HEK293 (cell line): ENCODE results near the gene LRRFIP1.

ENCODE experiments used
- BCL11B ChIP-seq: fragments of 450-650 bp; formaldehyde crosslinking; IDR thresholded peaks from 2 replicates; pipeline ENCODE4 v1.5.1; 2016; ENCODE audit warnings: low read depth, missing biosample characterization, missing genetic modification characterization
- EGR2 ChIP-seq: fragments of 450-650 bp; formaldehyde crosslinking; IDR thresholded peaks from 2 replicates; pipeline ENCODE4 v1.5.1; 2016; ENCODE audit warnings: low read depth, missing biosample characterization, missing genetic modification characterization
- FEZF1 ChIP-seq: fragments of 450-650 bp; formaldehyde crosslinking; IDR thresholded peaks from 2 replicates; pipeline ENCODE4 v1.5.1; 2016; ENCODE audit warnings: missing biosample characterization, missing genetic modification characterization
- GLIS1 ChIP-seq: fragments of 450-650 bp; formaldehyde crosslinking; IDR thresholded peaks from 2 replicates; pipeline ENCODE4 v1.5.1; 2016; ENCODE audit warnings: missing biosample characterization, missing genetic modification characterization
- KLF1 ChIP-seq: fragments of 450-650 bp; formaldehyde crosslinking; IDR thresholded peaks from 2 replicates; pipeline ENCODE4 v1.5.1; 2016; ENCODE audit warnings: missing biosample characterization, missing genetic modification characterization
- KLF9 ChIP-seq: fragments of 450-650 bp; formaldehyde crosslinking; IDR thresholded peaks from 2 replicates; pipeline ENCODE4 v1.5.1; 2016; ENCODE audit warnings: missing biosample characterization, missing genetic modification characterization, low read depth
- SP7 ChIP-seq: fragments of 450-650 bp; formaldehyde crosslinking; IDR thresholded peaks from 2 replicates; pipeline ENCODE4 v1.5.1; 2016; ENCODE audit warnings: missing biosample characterization, missing genetic modification characterization
- TRIM28 ChIP-seq: IDR thresholded peaks from 2 replicates; pipeline ENCODE4 v1.6.1; 2011; ENCODE audit warnings: low read length, control low read depth, borderline replicate concordance
- YY2 ChIP-seq: fragments of 450-650 bp; formaldehyde crosslinking; IDR thresholded peaks from 2 replicates; pipeline ENCODE4 v1.5.1; 2016; ENCODE audit warnings: missing biosample characterization, missing genetic modification characterization
- ZBTB1 ChIP-seq: fragments of 450-650 bp; formaldehyde crosslinking; IDR thresholded peaks from 2 replicates; pipeline ENCODE4 v1.5.1; 2016; ENCODE audit warnings: missing biosample characterization, missing genetic modification characterization
- ZEB2 ChIP-seq: fragments of 450-650 bp; formaldehyde crosslinking; IDR thresholded peaks from 2 replicates; pipeline ENCODE4 v1.5.1; 2016; ENCODE audit warnings: missing biosample characterization, missing genetic modification characterization
- ZFP69B ChIP-seq: fragments of 450-650 bp; formaldehyde crosslinking; IDR thresholded peaks from 2 replicates; pipeline ENCODE4 v1.5.1; 2016; ENCODE audit warnings: missing biosample characterization, missing genetic modification characterization
- ZNF133 ChIP-seq: fragments of 450-650 bp; formaldehyde crosslinking; IDR thresholded peaks from 2 replicates; pipeline ENCODE4 v1.5.1; 2016; ENCODE audit warnings: missing biosample characterization, missing genetic modification characterization
- ZNF16 ChIP-seq: fragments of 450-650 bp; formaldehyde crosslinking; IDR thresholded peaks from 2 replicates; pipeline ENCODE4 v1.5.1; 2016; ENCODE audit warnings: low read depth, missing biosample characterization, missing genetic modification characterization
- ZNF169 ChIP-seq: fragments of 450-650 bp; formaldehyde crosslinking; IDR thresholded peaks from 2 replicates; pipeline ENCODE4 v1.5.1; 2016; ENCODE audit warnings: missing biosample characterization, missing genetic modification characterization
- ZNF174 ChIP-seq: fragments of 450-650 bp; formaldehyde crosslinking; IDR thresholded peaks from 2 replicates; pipeline ENCODE4 v1.5.0; 2017; ENCODE audit warnings: missing biosample characterization, mild to moderate bottlenecking, missing genetic modification characterization
- ZNF221 ChIP-seq: fragments of 450-650 bp; formaldehyde crosslinking; IDR thresholded peaks from 2 replicates; pipeline ENCODE4 v1.5.1; 2017; ENCODE audit warnings: missing biosample characterization, missing genetic modification characterization, borderline replicate concordance
- ZNF239 ChIP-seq: fragments of 450-650 bp; formaldehyde crosslinking; IDR thresholded peaks from 2 replicates; pipeline ENCODE4 v1.5.1; 2016; ENCODE audit warnings: missing biosample characterization, missing genetic modification characterization
- ZNF248 ChIP-seq: fragments of 450-650 bp; formaldehyde crosslinking; IDR thresholded peaks from 2 replicates; pipeline ENCODE4 v1.5.1; 2017; ENCODE audit warnings: missing biosample characterization, missing genetic modification characterization
- ZNF266 ChIP-seq: fragments of 450-650 bp; formaldehyde crosslinking; IDR thresholded peaks from 2 replicates; pipeline ENCODE4 v1.5.1; 2016; ENCODE audit warnings: missing biosample characterization, missing genetic modification characterization, low read depth
- ZNF311 ChIP-seq: fragments of 450-650 bp; formaldehyde crosslinking; IDR thresholded peaks from 2 replicates; pipeline ENCODE4 v1.5.1; 2017; ENCODE audit warnings: missing biosample characterization, missing genetic modification characterization, borderline replicate concordance
- ZNF335 ChIP-seq: fragments of 450-650 bp; formaldehyde crosslinking; conservative IDR thresholded peaks from 2 replicates; pipeline ENCODE4 v1.5.1; 2016; ENCODE audit warnings: missing biosample characterization, missing genetic modification characterization
- ZNF404 ChIP-seq: fragments of 450-650 bp; formaldehyde crosslinking; IDR thresholded peaks from 2 replicates; pipeline ENCODE4 v1.5.1; 2017; ENCODE audit warnings: missing biosample characterization, missing genetic modification characterization
- ZNF433 ChIP-seq: fragments of 450-650 bp; formaldehyde crosslinking; IDR thresholded peaks from 2 replicates; pipeline ENCODE4 v1.5.1; 2016; ENCODE audit warnings: missing biosample characterization, missing genetic modification characterization, low read depth
- ZNF521 ChIP-seq: fragments of 450-650 bp; formaldehyde crosslinking; IDR thresholded peaks from 2 replicates; pipeline ENCODE4 v1.5.1; 2017; ENCODE audit warnings: missing biosample characterization, mild to moderate bottlenecking, missing genetic modification characterization
- ZNF548 ChIP-seq: fragments of 450-650 bp; formaldehyde crosslinking; IDR thresholded peaks from 2 replicates; pipeline ENCODE4 v1.5.1; 2016; ENCODE audit warnings: missing biosample characterization, missing genetic modification characterization
- ZNF600 ChIP-seq: fragments of 450-650 bp; formaldehyde crosslinking; IDR thresholded peaks from 2 replicates; pipeline ENCODE4 v1.5.1; 2016; ENCODE audit warnings: missing biosample characterization, missing genetic modification characterization
- ZNF707 ChIP-seq: fragments of 450-650 bp; formaldehyde crosslinking; IDR thresholded peaks from 2 replicates; pipeline ENCODE4 v1.5.1; 2016; ENCODE audit warnings: missing biosample characterization, missing genetic modification characterization
- ZNF776 ChIP-seq: fragments of 450-650 bp; formaldehyde crosslinking; IDR thresholded peaks from 2 replicates; pipeline ENCODE4 v1.5.0; 2017; ENCODE audit warnings: missing biosample characterization, missing genetic modification characterization, borderline replicate concordance
- TF ChIP-seq, protein P1 (sequence below): fragments of 450-650 bp; formaldehyde crosslinking; IDR thresholded peaks from 2 replicates; pipeline ENCODE4 v1.5.1; 2016; ENCODE audit warnings: missing biosample characterization, missing genetic modification characterization
- TF ChIP-seq, protein P2 (sequence below): fragments of 450-650 bp; formaldehyde crosslinking; IDR thresholded peaks from 2 replicates; pipeline ENCODE4; 2016; ENCODE audit warnings: missing biosample characterization, missing genetic modification characterization
- TF ChIP-seq, protein P3 (sequence below): fragments of 450-650 bp; formaldehyde crosslinking; IDR thresholded peaks from 2 replicates; pipeline ENCODE4 v1.5.1; 2016; ENCODE audit warnings: missing biosample characterization, missing genetic modification characterization
- TF ChIP-seq, protein P4 (sequence below): fragments of 450-650 bp; formaldehyde crosslinking; IDR thresholded peaks from 2 replicates; pipeline ENCODE4 v1.5.1; 2017; ENCODE audit warnings: missing biosample characterization, mild to moderate bottlenecking, missing genetic modification characterization, moderate library complexity
- TF ChIP-seq, protein P5 (sequence below): fragments of 450-650 bp; formaldehyde crosslinking; IDR thresholded peaks from 2 replicates; pipeline ENCODE4 v1.5.1; 2016; ENCODE audit warnings: missing biosample characterization, missing genetic modification characterization
- TF ChIP-seq, protein P6 (sequence below): fragments of 450-650 bp; formaldehyde crosslinking; IDR thresholded peaks from 2 replicates; pipeline ENCODE4 v1.5.1; 2016; ENCODE audit warnings: missing biosample characterization, missing genetic modification characterization

The LRRFIP1 gene

DNA sequence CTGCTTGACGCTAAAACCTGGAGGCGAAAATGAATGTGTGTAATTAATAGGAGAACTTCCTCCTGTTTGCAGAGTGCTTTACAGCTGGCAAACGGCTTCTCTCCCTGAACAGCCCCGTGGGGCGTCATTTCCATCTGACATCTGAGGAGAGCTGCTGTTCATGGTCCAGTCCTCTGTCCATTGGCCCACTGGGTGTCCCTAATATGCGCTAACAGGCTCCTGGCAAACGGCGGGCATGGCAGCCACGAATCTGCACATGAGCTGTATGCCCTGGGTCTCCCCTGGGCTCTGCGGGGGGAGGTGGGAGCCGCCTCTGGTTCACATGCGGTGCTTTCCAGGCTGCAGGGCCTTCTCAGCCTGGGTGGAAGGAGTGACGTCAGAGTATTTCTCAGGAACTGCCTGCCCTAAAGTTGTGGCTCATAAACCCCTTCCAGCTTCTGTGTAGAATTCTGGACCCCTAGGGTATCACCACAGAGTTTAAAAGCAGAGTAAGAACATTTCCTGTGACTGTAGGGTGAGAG lies 73.2 kb downstream of the LRRFIP1 start (continued):
- TF ChIP-seq, protein P1, sequence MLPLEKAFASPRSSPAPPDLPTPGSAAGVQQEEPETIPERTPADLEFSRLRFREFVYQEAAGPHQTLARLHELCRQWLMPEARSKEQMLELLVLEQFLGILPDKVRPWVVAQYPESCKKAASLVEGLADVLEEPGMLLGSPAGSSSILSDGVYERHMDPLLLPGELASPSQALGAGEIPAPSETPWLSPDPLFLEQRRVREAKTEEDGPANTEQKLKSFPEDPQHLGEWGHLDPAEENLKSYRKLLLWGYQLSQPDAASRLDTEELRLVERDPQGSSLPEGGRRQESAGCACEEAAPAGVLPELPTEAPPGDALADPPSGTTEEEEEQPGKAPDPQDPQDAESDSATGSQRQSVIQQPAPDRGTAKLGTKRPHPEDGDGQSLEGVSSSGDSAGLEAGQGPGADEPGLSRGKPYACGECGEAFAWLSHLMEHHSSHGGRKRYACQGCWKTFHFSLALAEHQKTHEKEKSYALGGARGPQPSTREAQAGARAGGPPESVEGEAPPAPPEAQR (tag by site-specific recombination), result no peak
- TF ChIP-seq ZNF248 (no peak), ZNF433 (tag by site-specific recombination) (no peak), ZNF16 (no peak), TRIM28 (no peak), KLF9 (no peak), ZBTB1 (tag by site-specific recombination) (no peak), FEZF1 (tag by site-specific recombination) (peak; percentile 84), ZNF548 (tag by site-specific recombination) (no peak), ZNF266 (tag by site-specific recombination) (no peak), ZEB2 (tag by site-specific recombination) (0 out of 2 replicates have a peak, but pooled peaks have one; percentile 57), ZNF404 (tag by site-specific recombination) (no peak), ZNF776 (no peak), ZNF521 (tag by site-specific recombination) (no peak), ZNF174 (tag by site-specific recombination) (no peak), ZNF221 (tag by site-specific recombination) (no peak), ZNF600 (tag by site-specific recombination) (peak; percentile 56), ZNF335 (tag by site-specific recombination) (peak; percentile 92), ZFP69B (tag by site-specific recombination) (no peak), ZNF169 (tag by site-specific recombination) (no peak), ZNF133 (tag by site-specific recombination) (no peak), ZNF707 (tag by site-specific recombination) (no peak), BCL11B (tag by site-specific recombination) (no peak), YY2 (tag by site-specific recombination) (no peak), GLIS1 (tag by site-specific recombination) (peak; percentile 83), KLF1 (tag by site-specific recombination) (no peak), SP7 (tag by site-specific recombination) (peak; percentile 79), EGR2 (no peak), ZNF239 (tag by site-specific recombination) (no peak), ZNF311 (tag by site-specific recombination) (no peak)
- TF ChIP-seq, protein P2, sequence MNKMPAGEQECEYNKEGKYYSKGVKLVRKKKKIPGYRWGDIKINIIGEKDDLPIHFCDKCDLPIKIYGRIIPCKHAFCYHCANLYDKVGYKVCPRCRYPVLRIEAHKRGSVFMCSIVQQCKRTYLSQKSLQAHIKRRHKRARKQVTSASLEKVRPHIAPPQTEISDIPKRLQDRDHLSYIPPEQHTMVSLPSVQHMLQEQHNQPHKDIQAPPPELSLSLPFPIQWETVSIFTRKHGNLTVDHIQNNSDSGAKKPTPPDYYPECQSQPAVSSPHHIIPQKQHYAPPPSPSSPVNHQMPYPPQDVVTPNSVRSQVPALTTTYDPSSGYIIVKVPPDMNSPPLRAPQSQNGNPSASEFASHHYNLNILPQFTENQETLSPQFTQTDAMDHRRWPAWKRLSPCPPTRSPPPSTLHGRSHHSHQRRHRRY (tag by site-specific recombination), result no peak
- TF ChIP-seq, protein P3, sequence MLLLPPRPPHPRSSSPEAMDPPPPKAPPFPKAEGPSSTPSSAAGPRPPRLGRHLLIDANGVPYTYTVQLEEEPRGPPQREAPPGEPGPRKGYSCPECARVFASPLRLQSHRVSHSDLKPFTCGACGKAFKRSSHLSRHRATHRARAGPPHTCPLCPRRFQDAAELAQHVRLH (tag by site-specific recombination), result no peak
- TF ChIP-seq, protein P4, sequence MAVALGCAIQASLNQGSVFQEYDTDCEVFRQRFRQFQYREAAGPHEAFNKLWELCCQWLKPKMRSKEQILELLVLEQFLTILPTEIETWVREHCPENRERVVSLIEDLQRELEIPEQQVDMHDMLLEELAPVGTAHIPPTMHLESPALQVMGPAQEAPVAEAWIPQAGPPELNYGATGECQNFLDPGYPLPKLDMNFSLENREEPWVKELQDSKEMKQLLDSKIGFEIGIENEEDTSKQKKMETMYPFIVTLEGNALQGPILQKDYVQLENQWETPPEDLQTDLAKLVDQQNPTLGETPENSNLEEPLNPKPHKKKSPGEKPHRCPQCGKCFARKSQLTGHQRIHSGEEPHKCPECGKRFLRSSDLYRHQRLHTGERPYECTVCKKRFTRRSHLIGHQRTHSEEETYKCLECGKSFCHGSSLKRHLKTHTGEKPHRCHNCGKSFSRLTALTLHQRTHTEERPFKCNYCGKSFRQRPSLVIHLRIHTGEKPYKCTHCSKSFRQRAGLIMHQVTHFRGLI (tag by site-specific recombination), result no peak
- TF ChIP-seq, protein P5, sequence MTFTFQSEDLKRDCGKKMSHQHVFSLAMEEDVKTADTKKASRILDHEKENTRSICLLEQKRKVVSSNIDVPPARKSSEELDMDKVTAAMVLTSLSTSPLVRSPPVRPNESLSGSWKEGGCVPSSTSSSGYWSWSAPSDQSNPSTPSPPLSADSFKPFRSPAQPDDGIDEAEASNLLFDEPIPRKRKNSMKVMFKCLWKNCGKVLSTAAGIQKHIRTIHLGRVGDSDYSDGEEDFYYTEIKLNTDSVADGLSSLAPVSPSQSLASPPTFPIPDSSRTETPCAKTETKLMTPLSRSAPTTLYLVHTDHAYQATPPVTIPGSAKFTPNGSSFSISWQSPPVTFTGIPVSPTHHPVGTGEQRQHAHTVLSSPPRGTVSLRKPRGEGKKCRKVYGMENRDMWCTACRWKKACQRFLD (tag by site-specific recombination), result no peak
- TF ChIP-seq, protein P6, sequence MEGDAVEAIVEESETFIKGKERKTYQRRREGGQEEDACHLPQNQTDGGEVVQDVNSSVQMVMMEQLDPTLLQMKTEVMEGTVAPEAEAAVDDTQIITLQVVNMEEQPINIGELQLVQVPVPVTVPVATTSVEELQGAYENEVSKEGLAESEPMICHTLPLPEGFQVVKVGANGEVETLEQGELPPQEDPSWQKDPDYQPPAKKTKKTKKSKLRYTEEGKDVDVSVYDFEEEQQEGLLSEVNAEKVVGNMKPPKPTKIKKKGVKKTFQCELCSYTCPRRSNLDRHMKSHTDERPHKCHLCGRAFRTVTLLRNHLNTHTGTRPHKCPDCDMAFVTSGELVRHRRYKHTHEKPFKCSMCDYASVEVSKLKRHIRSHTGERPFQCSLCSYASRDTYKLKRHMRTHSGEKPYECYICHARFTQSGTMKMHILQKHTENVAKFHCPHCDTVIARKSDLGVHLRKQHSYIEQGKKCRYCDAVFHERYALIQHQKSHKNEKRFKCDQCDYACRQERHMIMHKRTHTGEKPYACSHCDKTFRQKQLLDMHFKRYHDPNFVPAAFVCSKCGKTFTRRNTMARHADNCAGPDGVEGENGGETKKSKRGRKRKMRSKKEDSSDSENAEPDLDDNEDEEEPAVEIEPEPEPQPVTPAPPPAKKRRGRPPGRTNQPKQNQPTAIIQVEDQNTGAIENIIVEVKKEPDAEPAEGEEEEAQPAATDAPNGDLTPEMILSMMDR, result no peak
